ENCODE data around the gene EEPD1. TPM values are rescaled to one million over a fixed set of nuclear protein-coding genes. Genes with fewer than 3 reads are reported as not detected.
A peak's percentile ranks its signal among the peaks of the same experiment; 100 is the strongest.

EEPD1 gene
- total RNA-seq, 2 donors from 2014 or later, result 21.9 to 30.1 TPM

GRCh38 chr7:36295090-36295489, 142.0 kb downstream of the EEPD1 start:
- DNase-seq (ENCODE audit: low spot score), result peak; percentile 61
- H3K4me1 ChIP-seq (replicated peaks), result peaks cover 11% of the 10 kb centered on the region
- H3K4me3 ChIP-seq, result no peak overlapping the region
- intact Hi-C loops (cut with DNase I), result no loop called here
- H3K27ac ChIP-seq, result peak overlapping the region in 1 of 2 donors; percentile 40
- H3K27me3 ChIP-seq (replicated peaks; ENCODE audit: insufficient read depth), result no peaks in the 10 kb centered on the region
- H3K36me3 ChIP-seq, result no peaks in the 10 kb centered on the region
- WGBS, result 43% methylated on average over 5 of the region's 5 CpGs
- no peaks in the 10 kb centered on the region for H3K9me3 ChIP-seq
- peak; percentile 72 for TF ChIP-seq POLR2AphosphoS5 (IDR thresholded peaks at IDR 0.05)
- no peak for TF ChIP-seq POLR2A (IDR thresholded peaks at IDR 0.05)

GRCh38 chr7:36296284-36296683, 143.2 kb downstream of the EEPD1 start:
- 94% methylated on average over 1 of the region's 1 CpG for WGBS
- no peaks in the 10 kb centered on the region for H3K36me3 ChIP-seq
- intact Hi-C loops (cut with DNase I), result no loop called here
- peaks cover 6% of the 10 kb centered on the region for H3K4me1 ChIP-seq (replicated peaks)
- DNase-seq (ENCODE audit: low spot score), result no peak
- H3K27ac ChIP-seq, result no peak overlapping the region
- no peak overlapping the region for H3K4me3 ChIP-seq
- no peaks in the 10 kb centered on the region for H3K9me3 ChIP-seq
- TF ChIP-seq POLR2AphosphoS5 (IDR thresholded peaks at IDR 0.05), result no peak
- no peak for TF ChIP-seq POLR2A (IDR thresholded peaks at IDR 0.05)
- no peak for TF ChIP-seq CTCF (IDR thresholded peaks at IDR 0.05)
- no peaks in the 10 kb centered on the region for H3K27me3 ChIP-seq (replicated peaks; ENCODE audit: insufficient read depth)

- no peaks in the 10 kb centered on the region for H3K27me3 ChIP-seq (replicated peaks; ENCODE audit: insufficient read depth)
- no peaks in the 10 kb centered on the region for H3K36me3 ChIP-seq
- TF ChIP-seq POLR2AphosphoS5 (IDR thresholded peaks at IDR 0.05) (no peak), POLR2A (IDR thresholded peaks at IDR 0.05) (no peak), CTCF (IDR thresholded peaks at IDR 0.05) (no peak)
- intact Hi-C loops (cut with DNase I), result no loop called here
- H3K9me3 ChIP-seq, result no peaks in the 10 kb centered on the region
- no peaks in the 10 kb centered on the region for H3K4me1 ChIP-seq (replicated peaks)
- DNase-seq (ENCODE audit: low spot score), result no peak
- 90% methylated on average over 7 of the region's 7 CpGs for whole genome bisulfite sequencing
- H3K4me3 ChIP-seq, result no peak overlapping the region
- no peak overlapping the region for H3K27ac ChIP-seq
Measured at GRCh38 chr7:36297364-36298009, 144.4 kb downstream of the EEPD1 start.

- H3K4me1 ChIP-seq (replicated peaks), result peaks cover under 1% of the 10 kb centered on the region
- no peak overlapping the region for H3K4me3 ChIP-seq
- WGBS, result 88% methylated on average over 4 of the region's 4 CpGs
- H3K36me3 ChIP-seq, result no peaks in the 10 kb centered on the region
- TF ChIP-seq CTCF (IDR thresholded peaks at IDR 0.05) (no peak), POLR2AphosphoS5 (IDR thresholded peaks at IDR 0.05) (no peak), POLR2A (IDR thresholded peaks at IDR 0.05) (no peak)
- intact Hi-C loops (cut with DNase I), result no loop called here
- H3K27ac ChIP-seq, result no peak overlapping the region
- DNase-seq (ENCODE audit: low spot score), result no peak
- no peaks in the 10 kb centered on the region for H3K9me3 ChIP-seq
- H3K27me3 ChIP-seq (replicated peaks; ENCODE audit: insufficient read depth), result no peaks in the 10 kb centered on the region
Measured at GRCh38 chr7:36298106-36298505, 145.1 kb downstream of the EEPD1 start.

DNA sequence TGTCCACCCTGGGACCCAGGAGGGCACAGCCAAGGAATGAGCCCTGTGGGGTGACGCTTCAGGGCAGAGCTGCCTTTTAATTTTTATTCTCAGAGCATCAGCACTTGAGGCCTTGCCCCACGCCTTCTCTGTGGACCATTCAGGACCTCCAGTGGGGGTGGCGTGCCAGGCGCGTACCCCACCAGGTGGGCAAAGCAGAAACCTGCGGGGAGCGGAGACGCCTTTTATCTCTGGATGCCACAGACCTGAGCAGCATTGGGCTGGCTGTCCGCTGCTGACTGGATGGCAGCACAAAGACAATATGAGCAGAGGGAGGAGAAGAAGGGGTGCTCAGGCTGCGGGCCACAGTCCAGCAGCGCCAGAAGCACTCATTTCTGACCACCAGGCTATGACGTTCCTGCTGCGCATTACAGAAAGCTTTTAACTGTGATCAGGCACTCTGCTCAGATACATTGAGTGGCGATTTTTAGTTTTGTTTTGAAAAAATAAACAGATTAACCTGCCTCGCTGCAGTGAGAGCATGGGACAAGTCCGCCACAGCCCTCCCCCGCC, 146.2 kb downstream of the EEPD1 start:
- 90% methylated on average over 17 of the region's 17 CpGs for WGBS
- H3K9me3 ChIP-seq, result no peaks in the 10 kb centered on the region
- no peaks in the 10 kb centered on the region for H3K36me3 ChIP-seq
- intact Hi-C loops (cut with DNase I), result no loop called here
- TF ChIP-seq POLR2A (IDR thresholded peaks at IDR 0.05) (no peak), CTCF (IDR thresholded peaks at IDR 0.05) (no peak), POLR2AphosphoS5 (IDR thresholded peaks at IDR 0.05) (no peak)
- no peak for DNase-seq (ENCODE audit: low spot score)
- peaks cover 8% of the 10 kb centered on the region for H3K4me1 ChIP-seq (replicated peaks)
- H3K27ac ChIP-seq, result no peak overlapping the region
- H3K27me3 ChIP-seq (replicated peaks; ENCODE audit: insufficient read depth), result no peaks in the 10 kb centered on the region
- H3K4me3 ChIP-seq, result no peak overlapping the region
